Fibroblast of peridontal ligament (primary cell): ENCODE data around the gene CTRL.
"Not testable (repeated sequence)": the region's sequence is repeated elsewhere in the genome, so short reads cannot be mapped to it uniquely, and the experiment has no call there.

Experiments used
- DNase-seq: peaks from one replicate; pipeline ENCODE4 v3.0.0-alpha.2; 2010; ENCODE audit errors: extremely low read depth

The CTRL gene

DNA sequence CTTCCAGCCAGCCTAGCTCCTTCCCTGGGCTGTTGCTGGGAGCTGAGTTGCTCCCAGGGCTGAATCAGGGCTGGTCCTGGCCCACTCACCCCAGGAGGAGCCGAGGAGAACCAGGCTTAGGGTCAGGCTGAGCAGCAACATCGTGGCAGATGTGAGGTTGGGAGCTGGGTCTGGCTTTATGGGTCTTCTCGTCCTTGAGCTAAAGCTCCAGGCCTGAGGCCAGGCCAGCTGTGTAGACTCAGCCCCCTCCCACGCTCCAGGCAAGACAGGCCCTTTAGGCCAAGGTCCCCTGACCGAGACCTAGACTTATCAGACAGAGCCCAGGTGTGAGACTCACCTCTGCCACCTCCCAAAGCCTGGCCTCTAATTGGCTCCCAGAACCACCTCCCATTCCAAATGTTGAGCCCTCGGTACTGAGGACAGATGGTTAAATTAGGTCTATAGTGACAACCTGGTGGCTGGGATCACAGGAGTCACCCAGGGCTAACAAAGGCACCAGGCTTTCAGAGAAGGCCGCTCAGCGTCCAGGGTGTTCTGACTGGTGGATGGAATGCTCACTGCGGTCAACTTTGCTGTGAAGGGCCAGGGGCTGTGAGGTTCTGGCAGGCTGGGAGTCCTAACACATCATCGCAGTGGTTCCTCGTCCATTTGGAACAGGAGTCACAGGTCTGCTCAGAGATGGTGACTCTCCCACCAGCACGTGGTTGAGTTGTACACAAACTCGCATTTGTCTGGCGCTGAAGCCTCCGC, at the start of gene CTRL:
Gene CTRL (minus strand): TSS at position 151 of the 750 bp plus-strand sequence. CDS start 10 bp downstream, at position 141.
- no peak for DNase-seq

- DNase-seq: no peak
These were observed 48.5 kb upstream of the CTRL start, which contains the start of gene DPEP3 for GRCh38 chr16:67979955-67980678. TSS of gene DPEP3 (minus strand) at chr16:67980499. CDS start at chr16:67980380, 119 bp downstream.

- no peak for DNase-seq
These were observed 46.0 kb upstream of the CTRL start for GRCh38 chr16:67977469-67978227.

DNA sequence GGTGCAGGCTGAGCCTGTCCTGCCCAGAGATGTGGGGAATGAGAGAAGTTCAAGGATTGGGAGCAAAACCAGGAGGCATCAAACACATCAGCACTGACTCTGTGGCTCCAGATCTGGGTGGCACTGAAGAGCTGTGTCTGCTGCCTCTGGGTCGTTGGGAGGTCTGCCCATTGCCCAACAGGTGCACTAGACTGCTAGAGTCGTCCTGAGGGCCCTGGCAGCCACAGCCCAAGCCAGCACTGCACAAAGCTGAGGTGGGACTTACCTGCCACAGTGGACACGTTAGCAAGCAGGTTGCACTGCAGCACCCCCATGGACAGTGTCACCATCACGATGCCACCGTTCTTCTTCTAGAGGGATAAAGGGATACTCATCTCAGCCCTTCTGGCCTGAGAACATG, 45.3 kb upstream of the CTRL start:
- no peak for DNase-seq

- no peak for DNase-seq
These were observed 44.5 kb upstream of the CTRL start for GRCh38 chr16:67976205-67976604.

- DNase-seq: no peak
These were observed 43.9 kb upstream of the CTRL start for GRCh38 chr16:67975321-67976105.

GRCh38 chr16:67972285-67972684, 40.6 kb upstream of the CTRL start:
- DNase-seq: not testable (repeated sequence)

DNA sequence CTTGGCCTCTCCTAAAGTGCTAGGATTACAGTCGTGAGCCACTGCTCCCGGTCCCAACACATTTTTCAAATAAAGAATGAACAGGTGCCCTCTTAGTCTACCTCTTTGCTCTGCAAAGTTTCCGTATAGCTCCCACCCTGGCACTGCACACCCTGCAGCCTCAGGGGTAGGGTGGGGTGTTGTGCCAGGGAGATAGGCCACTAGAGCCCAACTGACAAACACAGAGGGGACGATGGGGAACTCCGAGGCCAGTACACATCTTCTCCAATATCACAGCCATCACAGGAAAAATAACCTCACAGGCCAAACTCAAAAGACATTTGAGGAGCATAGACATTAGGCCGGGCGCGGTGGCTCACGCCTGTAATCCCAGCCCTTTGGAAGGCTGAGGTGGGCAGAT, 39.4 kb upstream of the CTRL start:
- no peak for DNase-seq

- DNase-seq: peak; percentile 30
These were observed 37.8 kb upstream of the CTRL start for GRCh38 chr16:67969254-67970039.

DNA sequence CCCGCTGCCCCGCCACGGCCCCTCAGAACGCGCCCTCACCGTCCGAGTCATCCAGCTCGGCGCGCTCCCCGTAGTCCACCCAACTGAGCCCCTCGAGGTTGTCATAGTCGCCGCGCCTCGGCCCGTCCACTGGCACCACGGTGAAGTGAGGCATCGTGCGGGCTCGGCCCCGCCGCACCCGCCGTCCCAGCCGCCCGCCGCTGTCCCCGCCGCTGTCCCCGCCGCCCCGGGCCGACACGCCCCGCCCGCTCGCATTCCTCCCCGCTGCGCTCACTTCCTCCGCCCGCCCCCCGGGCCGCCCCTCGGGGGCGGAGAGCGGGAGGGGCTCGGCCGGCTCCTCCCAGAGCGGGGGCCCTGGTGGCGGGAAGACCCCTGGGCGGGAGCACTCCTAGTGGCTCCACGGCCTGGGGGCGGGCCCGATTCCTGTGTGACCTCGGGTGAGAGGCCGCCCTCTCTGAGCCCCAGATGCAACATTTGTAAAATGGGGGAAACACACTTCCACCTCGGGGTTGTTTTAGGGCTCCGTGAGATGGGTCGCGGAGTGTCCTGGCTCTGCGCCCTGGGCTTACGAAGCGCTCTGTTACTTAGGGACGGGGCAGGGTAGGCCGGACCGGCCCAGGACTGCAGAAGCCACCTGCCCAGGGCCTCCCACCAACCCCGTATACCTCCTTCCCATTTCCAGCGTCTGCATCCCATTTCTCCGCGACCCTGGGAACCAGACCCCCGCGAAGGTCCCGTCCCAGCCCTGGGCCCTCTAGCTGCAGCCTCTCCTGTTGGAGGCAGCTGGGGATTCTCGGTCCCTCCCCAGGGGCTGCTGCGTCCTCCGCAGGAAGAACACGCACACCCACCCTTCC, 37.0 kb upstream of the CTRL start, which contains the start of gene SLC12A4:
Gene SLC12A4 (minus strand): TSS at position 238 of the 854 bp plus-strand sequence. CDS start 84 bp downstream, at position 154.
- peak; percentile 60 for DNase-seq

- peak; percentile 33 for DNase-seq
These were observed 36.3 kb upstream of the CTRL start for GRCh38 chr16:67967958-67968399.

DNA sequence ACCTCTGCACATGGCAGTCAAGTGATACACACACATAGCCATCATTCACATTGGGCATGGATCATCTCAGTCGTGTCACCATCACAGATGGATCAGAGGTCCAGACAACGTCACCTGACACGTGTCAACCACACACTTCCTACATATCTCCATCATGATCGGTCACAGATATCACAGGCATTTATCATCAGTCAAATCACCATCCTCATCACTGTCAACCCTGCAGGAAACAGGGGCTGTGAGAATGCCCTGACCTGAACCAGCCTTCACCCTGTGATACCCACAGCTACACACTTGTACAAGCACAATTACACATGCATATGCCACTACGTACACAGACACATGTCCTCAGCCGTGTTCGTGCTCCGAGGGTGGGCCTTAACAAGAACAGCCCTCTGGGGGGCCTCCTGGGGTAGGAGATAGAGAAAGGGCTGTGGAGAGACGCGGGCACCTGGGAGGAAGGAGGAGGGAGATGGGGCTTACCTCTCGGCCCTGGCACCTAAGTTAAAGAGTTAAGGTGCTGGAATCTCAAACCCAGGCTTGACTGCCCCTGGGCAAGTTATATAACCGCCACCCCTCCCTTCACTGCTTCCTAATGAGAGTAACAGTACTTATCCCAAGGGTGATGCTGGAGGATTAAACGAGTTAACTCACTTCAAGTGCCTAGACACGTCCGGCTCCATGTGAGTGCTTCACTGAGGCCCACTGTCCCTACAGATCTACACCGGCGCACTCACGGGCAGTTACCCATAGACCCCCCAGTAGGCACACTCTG, 35.7 kb upstream of the CTRL start:
- DNase-seq: peak; percentile 41

GRCh38 chr16:67966549-67967182, 35.0 kb upstream of the CTRL start:
- DNase-seq: peak; percentile 55

- peak; percentile 20 for DNase-seq
These were observed 34.2 kb upstream of the CTRL start for GRCh38 chr16:67965668-67966548.

DNA sequence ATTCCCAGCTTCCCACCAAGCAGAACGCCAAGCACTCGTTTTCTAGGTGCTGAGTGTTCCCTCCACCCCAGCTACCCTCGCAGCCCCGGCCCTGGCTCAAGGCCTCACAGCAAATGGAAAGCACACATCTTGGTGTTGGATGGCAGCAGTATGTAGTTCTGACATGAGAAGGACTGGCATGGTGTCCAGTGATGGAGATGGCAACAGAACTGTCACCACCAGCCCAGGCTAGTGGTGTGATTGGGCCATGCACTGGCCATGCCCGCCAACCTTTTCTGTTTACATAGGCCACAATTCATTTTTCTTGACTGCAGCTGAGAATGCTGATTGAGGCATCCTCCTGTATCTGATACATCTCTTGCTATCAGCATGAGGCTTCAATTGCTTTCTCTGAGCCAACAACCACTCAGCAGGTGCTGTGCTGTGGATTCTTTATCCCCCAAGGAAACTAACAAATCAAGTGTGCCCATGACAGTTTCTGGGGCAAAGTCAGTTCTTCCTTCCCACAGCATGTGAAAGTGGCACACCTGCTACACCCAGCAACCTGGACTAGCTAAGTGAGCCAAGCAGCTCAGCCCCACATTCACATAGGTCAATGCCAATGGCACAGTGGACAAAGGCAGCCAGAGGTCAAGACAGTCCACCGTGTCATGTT, 32.9 kb upstream of the CTRL start:
- DNase-seq: no peak

DNA sequence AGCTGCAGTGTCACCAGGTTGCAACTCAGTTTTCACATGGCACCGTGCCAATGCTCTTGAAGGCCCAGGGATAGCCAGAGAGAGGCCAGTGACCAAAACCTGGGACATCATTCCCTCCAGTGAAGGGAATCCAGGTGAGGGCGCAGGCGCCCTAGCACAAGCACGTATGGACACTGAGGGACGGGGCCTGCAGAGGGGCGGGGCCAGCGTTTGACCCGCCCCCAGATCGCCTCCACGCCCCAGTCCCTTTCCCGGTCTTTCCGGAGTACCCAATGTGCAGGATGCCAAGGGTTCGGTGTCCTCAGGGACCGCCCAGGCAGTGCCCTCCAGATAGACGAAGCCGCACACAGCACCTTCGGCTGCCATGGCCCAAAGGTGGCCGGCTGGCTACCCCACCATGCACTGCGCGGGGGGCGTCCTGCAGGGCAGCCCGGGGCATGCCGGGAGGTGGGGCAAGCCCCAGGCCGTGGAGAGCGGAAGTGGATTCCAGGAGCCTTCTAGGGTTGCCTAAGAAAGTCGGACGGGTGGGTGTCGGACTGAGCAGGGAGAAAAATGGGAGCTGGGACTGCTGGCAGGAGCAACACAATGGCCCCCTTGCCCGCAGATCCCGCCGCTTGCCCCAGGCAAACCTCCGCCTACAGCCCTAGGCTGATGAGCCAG, 32.1 kb upstream of the CTRL start:
- no peak for DNase-seq
